GM23248 (cell line): ENCODE results near the gene MAP2K5.

Experiments used
- EZH2 ChIP-seq: fragments of 200-600 bp; sonication (generic); IDR thresholded peaks from 2 replicates; pipeline ENCODE4 v1.6.1; 2018; ENCODE audit warnings: antibody characterized with exemption, mild to moderate bottlenecking; ENCODE audit not compliant: insufficient read depth, poor library complexity, severe bottlenecking
- EZH2phosphoT487 ChIP-seq: fragments of 200-600 bp; sonication (generic); IDR thresholded peaks from 2 replicates; pipeline ENCODE4 v1.6.1; 2018; ENCODE audit warnings: antibody characterized with exemption, moderate library complexity, mild to moderate bottlenecking, low read depth; ENCODE audit not compliant: insufficient read depth

DNA sequence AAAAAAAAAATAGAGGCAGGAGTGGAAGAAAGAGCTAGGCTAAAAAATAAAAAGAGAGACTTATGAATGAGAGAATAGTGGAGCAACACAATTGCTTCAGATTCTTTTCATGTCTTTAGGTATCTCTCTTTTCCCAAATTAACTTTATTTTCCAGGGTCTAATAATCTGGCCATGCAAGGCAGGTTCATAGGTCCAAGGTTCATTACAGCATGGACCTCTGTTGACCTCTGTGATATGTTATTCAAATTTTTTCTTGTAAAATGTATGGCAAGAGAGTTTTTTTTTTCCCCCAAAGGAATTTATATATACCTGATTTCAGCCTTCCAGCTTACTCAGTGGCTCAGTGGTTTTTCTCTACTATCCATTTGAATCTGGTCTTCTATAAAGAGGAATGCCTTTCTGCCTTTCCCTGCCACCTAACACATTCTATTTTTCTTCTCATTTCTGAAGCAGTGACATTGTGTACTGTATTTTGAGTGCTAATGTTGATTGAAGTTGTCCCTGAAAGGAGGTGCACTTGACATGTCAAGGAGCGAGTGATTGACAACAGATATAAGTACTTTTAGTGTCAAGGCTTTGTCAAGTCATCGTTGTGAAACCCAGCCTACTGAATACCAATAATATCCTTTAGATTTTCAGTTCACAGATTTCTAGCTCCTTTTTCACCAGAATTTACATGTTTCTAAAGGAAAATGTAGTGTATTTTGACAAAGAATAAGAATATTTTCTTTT lies 118.5 kb downstream of the MAP2K5 start:
- TF ChIP-seq EZH2 (no peak), EZH2phosphoT487 (no peak)
